Epithelial cell of esophagus (primary cell): ENCODE measurements around the gene B4GALNT4.

ENCODE experiments used
- DNase-seq: peaks from one replicate; pipeline ENCODE4 v3.0.0; 2010; ENCODE audit warnings: low read depth
- H3K4me3 ChIP-seq: 2 replicates; pipeline ENCODE4 v1.5.1; 2011; ENCODE audit warnings: mild to moderate bottlenecking, low read length, control low read depth
- TF ChIP-seq, protein P1 (sequence below): IDR thresholded peaks from 2 replicates; pipeline ENCODE4 v1.5.1; 2011; ENCODE audit warnings: low read depth, mild to moderate bottlenecking, low read length, control low read depth, inconsistent platforms; ENCODE audit not compliant: insufficient read depth; ENCODE audit errors: missing control alignments

Gene B4GALNT4

GRCh38 chr11:428295-428694 lies 59.0 kb downstream of the B4GALNT4 start:
- H3K4me3 ChIP-seq, result no peak overlapping the region
- DNase-seq, result no peak
- TF ChIP-seq, protein P1, sequence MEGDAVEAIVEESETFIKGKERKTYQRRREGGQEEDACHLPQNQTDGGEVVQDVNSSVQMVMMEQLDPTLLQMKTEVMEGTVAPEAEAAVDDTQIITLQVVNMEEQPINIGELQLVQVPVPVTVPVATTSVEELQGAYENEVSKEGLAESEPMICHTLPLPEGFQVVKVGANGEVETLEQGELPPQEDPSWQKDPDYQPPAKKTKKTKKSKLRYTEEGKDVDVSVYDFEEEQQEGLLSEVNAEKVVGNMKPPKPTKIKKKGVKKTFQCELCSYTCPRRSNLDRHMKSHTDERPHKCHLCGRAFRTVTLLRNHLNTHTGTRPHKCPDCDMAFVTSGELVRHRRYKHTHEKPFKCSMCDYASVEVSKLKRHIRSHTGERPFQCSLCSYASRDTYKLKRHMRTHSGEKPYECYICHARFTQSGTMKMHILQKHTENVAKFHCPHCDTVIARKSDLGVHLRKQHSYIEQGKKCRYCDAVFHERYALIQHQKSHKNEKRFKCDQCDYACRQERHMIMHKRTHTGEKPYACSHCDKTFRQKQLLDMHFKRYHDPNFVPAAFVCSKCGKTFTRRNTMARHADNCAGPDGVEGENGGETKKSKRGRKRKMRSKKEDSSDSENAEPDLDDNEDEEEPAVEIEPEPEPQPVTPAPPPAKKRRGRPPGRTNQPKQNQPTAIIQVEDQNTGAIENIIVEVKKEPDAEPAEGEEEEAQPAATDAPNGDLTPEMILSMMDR, result no peak

DNA sequence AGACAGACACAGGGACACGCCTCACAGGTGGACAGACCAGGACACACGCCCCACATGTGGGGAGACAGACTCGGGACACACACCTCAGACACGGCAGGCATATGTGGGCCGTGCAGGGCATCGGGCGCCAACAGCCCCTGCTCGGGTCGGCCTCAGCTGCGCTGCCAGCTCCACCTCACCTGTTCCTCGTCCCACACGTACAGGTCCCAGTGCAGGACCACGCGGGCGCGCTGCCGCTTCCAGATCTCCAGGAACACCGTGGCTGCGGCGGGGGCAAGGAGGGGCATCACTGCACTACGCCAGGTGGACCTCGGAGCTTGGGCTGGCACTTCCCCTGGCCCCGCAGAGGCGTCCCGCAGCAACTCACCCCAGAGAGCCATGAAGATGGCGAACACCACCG lies 60.1 kb downstream of the B4GALNT4 start:
- no peak for DNase-seq
- no peak overlapping the region for H3K4me3 ChIP-seq
- TF ChIP-seq, protein P1, result no peak

- TF ChIP-seq, protein P1, result no peak
- DNase-seq, result no peak
- no peak overlapping the region for H3K4me3 ChIP-seq
Observed at GRCh38 chr11:429931-430456, 60.7 kb downstream of the B4GALNT4 start.
